C4-2B (cell line): Measurements from ENCODE around the gene EFHD2.
A peak's percentile ranks its signal among the peaks of the same experiment; 100 is the strongest.

Experiments
- H3K27ac ChIP-seq: fragments of 450-650 bp; 2 replicates; pipeline ENCODE4 v1.5.1; 2017
- ZFX ChIP-seq: fragments of 450-650 bp; IDR thresholded peaks from 2 replicates; pipeline ENCODE4 v1.6.1; 2017
- TF ChIP-seq, protein P1 (sequence below): fragments of 450-650 bp; conservative IDR thresholded peaks from 2 replicates; pipeline ENCODE4 v1.5.1; 2017; ENCODE audit warnings: mild to moderate bottlenecking

The EFHD2 gene, protein sequence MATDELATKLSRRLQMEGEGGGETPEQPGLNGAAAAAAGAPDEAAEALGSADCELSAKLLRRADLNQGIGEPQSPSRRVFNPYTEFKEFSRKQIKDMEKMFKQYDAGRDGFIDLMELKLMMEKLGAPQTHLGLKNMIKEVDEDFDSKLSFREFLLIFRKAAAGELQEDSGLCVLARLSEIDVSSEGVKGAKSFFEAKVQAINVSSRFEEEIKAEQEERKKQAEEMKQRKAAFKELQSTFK

DNA sequence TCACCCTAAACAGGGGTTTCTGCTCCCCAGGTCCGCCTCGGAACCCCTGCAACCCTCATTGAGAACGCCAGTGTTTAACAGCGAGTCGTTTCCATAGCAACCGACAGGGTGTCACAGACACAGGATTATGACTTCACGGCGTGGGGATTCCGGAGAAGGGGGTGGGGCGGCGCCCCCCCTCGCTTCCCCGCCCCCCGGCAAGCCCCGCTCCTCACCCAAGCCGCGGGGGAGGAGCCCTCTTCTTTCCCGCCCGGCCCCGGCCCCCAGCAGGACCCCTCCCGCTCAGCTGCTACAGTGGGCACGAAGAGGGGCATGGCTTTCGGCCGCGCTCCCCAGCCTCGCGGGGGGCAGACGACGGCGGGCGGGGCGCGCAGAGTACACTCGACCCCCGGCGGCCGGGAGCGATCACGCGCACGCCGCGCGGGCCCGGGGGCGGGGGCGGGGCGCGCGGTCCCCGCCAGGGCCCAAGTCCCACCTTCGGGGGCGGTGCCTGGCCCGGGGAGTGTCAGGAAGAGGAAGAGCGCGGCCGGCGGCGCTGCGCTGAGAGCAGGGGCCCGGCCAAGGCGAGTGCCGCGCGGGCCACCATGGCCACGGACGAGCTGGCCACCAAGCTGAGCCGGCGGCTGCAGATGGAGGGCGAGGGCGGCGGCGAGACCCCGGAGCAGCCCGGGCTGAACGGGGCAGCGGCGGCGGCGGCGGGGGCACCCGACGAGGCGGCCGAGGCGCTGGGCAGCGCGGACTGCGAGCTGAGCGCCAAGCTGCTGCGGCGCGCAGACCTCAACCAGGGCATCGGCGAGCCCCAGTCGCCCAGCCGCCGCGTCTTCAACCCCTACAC, at the start of gene EFHD2:
Gene EFHD2 (plus strand): TSS at position 501 of the 835 bp plus-strand sequence. CDS start 84 bp downstream, at position 585.
- TF ChIP-seq, protein P1, sequence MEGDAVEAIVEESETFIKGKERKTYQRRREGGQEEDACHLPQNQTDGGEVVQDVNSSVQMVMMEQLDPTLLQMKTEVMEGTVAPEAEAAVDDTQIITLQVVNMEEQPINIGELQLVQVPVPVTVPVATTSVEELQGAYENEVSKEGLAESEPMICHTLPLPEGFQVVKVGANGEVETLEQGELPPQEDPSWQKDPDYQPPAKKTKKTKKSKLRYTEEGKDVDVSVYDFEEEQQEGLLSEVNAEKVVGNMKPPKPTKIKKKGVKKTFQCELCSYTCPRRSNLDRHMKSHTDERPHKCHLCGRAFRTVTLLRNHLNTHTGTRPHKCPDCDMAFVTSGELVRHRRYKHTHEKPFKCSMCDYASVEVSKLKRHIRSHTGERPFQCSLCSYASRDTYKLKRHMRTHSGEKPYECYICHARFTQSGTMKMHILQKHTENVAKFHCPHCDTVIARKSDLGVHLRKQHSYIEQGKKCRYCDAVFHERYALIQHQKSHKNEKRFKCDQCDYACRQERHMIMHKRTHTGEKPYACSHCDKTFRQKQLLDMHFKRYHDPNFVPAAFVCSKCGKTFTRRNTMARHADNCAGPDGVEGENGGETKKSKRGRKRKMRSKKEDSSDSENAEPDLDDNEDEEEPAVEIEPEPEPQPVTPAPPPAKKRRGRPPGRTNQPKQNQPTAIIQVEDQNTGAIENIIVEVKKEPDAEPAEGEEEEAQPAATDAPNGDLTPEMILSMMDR: no peak
- peak; percentile 37; the same call in 1 of the 2 replicates for TF ChIP-seq ZFX
- H3K27ac ChIP-seq: peak within 1 kb of the TSS; percentile 82

DNA sequence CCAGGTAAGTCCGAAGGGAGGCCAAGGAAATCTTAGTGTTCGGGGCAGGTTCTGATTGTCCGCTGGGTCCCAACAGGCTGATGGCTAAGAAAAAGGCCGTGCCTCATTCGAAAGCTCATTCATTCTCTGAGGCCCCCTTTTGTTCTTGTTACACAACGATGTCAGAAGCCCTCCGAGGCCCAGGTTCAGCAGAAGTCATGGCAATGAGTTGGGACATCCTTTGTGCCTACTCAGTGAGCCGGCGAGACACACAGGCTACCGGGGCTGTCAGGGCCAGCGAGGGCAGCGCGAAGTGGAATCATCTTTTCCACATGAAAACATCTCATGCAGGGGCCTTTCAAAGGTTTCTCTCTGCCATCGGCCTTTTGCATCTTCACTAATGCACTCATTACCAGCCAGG, 49.0 kb upstream of the EFHD2 start:
- no peak for TF ChIP-seq ZFX
- TF ChIP-seq, protein P1: no peak
- H3K27ac ChIP-seq: no peak overlapping the region

DNA sequence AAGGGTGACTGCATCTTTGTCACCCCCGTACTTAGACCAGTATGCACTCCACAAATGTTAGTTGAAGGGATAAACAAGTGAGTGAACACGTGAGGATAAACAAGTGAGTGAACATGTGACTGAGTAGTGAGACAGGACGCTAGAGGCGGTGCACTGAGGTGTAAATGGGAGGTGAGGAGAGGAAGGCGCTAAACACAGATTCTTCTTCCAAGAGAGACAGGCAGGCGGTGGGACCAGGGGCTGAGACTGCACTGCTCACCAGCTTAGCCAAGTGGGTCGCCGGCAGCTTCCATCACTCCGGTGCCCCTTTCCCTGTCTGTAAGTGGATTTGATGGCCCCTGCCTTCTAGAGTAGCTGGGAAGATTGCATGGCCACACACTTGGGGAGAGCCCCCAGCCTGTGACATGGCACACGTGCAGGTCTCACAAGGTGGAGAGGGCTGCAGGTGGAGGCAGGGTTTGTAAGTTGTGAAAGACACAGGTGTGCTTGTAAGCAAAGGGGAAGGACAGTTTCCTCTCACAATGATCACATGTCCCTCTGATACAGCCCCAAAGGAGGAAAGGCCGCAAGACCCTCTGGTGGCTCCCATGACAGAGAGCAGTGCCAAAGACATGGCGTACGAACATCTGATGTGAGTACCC, 47.5 kb upstream of the EFHD2 start:
- no peak overlapping the region for H3K27ac ChIP-seq

DNA sequence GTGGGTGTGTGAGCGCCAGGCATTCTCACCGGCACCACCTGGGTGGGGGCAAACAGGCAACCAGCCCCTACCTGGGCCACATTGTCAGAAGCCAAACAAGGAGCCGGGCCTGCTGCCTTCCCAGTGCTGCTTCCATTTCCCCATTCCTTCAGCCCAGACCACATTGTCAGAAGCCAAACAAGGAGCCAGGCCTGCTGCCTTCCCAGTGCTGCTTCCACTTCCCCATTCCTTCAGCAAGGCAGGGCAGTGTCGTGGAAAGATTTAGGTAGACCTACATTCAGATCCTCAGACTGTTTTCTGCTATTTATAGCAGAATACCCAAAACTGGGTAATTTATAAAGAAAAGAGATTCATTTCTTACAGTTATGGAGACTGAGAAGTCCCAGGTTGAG, 47.0 kb upstream of the EFHD2 start:
- TF ChIP-seq ZFX: no peak
- no peak overlapping the region for H3K27ac ChIP-seq

More for the DNA sequence above, 47.5 kb upstream of the EFHD2 start:
- TF ChIP-seq ZFX: no peak
- TF ChIP-seq, protein P1: no peak

DNA sequence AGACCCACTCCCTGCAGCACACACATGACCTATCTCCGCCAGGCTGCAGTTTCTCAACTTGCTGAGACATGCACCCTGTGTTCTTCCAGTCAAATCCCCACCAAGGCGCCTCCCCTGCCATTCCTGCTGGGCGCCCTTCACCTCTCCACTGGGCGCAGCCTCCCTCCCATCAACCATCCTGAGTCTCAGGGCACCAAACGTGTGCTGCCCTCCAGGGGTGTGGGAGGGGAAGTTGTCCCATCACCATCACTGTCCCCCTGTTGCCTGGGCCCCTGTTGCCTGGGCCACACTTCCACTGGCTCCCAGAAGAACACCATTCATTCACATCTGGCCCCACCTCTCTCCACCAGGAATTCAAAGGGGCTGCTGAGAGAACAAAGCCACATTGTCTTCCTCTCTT, 44.9 kb upstream of the EFHD2 start:
- TF ChIP-seq, protein P1: no peak
- no peak for TF ChIP-seq ZFX
- H3K27ac ChIP-seq: no peak overlapping the region

DNA sequence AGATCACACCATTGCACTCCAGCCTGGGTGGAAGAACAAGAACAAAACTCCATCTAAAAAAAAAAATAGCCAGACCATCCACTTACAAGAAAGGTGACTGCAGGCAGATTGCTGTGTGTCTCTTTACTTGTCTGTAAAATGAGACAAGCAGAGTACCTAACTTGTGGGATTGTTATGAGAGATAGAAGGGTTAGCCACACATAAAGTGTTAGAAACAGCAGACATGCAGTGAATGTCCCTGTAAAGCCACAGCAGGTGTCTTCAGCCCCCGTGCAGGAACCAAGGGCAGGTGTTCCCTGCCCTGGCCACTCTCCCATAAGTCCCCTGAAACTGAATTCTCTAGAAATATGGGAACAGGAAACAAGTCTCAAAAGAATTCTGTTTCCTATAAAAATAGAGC, 40.8 kb upstream of the EFHD2 start:
- no peak for TF ChIP-seq ZFX
- TF ChIP-seq, protein P1: no peak
- no peak overlapping the region for H3K27ac ChIP-seq

DNA sequence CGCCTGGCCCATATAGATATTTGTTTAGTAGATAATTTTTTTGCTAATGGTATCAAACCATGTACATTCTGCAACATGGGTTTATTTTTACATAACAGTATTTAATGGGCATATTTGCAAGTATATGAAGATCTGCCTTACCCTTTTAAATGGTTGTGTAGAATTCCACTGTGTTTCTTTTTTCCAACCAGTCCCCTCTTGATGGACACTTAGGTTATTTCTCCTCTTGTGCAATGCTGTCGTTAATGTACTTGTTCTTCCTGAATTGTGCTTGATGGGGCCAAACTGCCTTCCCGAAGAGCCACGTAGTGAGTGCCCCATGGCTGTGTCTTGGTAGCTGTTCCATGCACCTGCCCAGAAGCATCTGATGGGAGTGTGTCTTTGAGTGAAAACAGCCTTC, 39.4 kb upstream of the EFHD2 start:
- no peak overlapping the region for H3K27ac ChIP-seq
- TF ChIP-seq, protein P1: no peak
- TF ChIP-seq ZFX: no peak
